Ureter (tissue), 1 donor: ENCODE data around the gene RRP15. TPM values are rescaled to one million over a fixed set of nuclear protein-coding genes. Genes with fewer than 3 reads are reported as not detected.

Experiments
- DNase-seq: peaks from one replicate; pipeline ENCODE4 v3.0.0-alpha.2; 2020; ENCODE audit warnings: low spot score
- total RNA-seq: library from RNA; stranded (reverse); gene quantifications from one replicate; pipeline ENCODE4 v1.2.4, GENCODE V29; 2023
- donor health status: DM: yes; HTN: yes; CAD: no.

Gene RRP15
- total RNA-seq, 1 donor from 2014 or later = 28.9 TPM

GRCh38 chr1:218361298-218362065, 76.4 kb downstream of the RRP15 start:
- no peak for DNase-seq

- no peak for DNase-seq
Measured at GRCh38 chr1:218362418-218363076, 77.5 kb downstream of the RRP15 start.

GRCh38 chr1:218363141-218363540, 78.0 kb downstream of the RRP15 start:
- no peak for DNase-seq

- no peak for DNase-seq
Measured at GRCh38 chr1:218364028-218364710, 79.1 kb downstream of the RRP15 start.

GRCh38 chr1:218365226-218365999, 80.3 kb downstream of the RRP15 start:
- no peak for DNase-seq

- DNase-seq = no peak
Measured at GRCh38 chr1:218366322-218367052, 81.4 kb downstream of the RRP15 start.

GRCh38 chr1:218367118-218367517, 82.0 kb downstream of the RRP15 start:
- DNase-seq = no peak

GRCh38 chr1:218368686-218369085, 83.6 kb downstream of the RRP15 start:
- no peak for DNase-seq

- no peak for DNase-seq
Measured at GRCh38 chr1:218369688-218370511, 84.8 kb downstream of the RRP15 start.

GRCh38 chr1:218371927-218372672, 87.0 kb downstream of the RRP15 start:
- DNase-seq = no peak

- DNase-seq = no peak
Measured at GRCh38 chr1:218374401-218375353, 89.6 kb downstream of the RRP15 start.

GRCh38 chr1:218376722-218377121, 91.6 kb downstream of the RRP15 start:
- no peak for DNase-seq

- no peak for DNase-seq
Measured at GRCh38 chr1:218377143-218377660, 92.1 kb downstream of the RRP15 start.

GRCh38 chr1:218380125-218380977, 95.3 kb downstream of the RRP15 start:
- DNase-seq = no peak

GRCh38 chr1:218382261-218382660, 97.2 kb downstream of the RRP15 start:
- no peak for DNase-seq

GRCh38 chr1:218383051-218383450, 98.0 kb downstream of the RRP15 start:
- no peak for DNase-seq

GRCh38 chr1:218383681-218384080, 98.6 kb downstream of the RRP15 start:
- no peak for DNase-seq
